Measurements from ENCODE around the gene IDS. TPM values are rescaled to one million over a fixed set of nuclear protein-coding genes. Genes with fewer than 3 reads are reported as not detected.
"Not testable (repeated sequence)": the region's sequence is repeated elsewhere in the genome, so short reads cannot be mapped to it uniquely, and the experiment has no call there.

Gene IDS
- total and polyA plus RNA-seq, 3 donors from 2014 or later = 25.3 to 38.4 (median 30.2) TPM

DNA sequence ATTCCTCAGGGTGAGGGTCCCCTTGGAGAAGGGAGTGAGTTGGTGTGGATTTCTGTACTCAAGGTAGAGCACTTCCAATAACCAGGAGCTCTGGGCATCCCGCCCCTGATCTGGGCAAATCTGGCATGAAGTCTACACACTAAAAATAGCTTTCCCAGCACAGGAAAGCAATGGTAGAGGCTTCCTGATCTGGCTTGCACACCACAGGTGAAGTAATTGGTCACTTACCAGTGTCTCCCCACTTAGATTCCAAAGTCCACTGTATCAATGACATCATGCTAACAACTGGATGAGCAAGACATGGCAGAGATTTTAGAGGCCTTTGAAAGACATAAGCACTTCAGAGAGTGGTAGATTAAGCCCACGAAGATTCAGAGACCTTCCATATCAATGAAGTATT is 17.8 kb upstream of the IDS start:
- Histone ChIP-seq H3K4me1 (no peaks in the 10 kb centered on the region), H3K36me3 (ENCODE audit: low read depth, missing control alignments) (no peaks in the 10 kb centered on the region), H3K9me3 (no peaks in the 10 kb centered on the region), H3K27ac (no peak overlapping the region), H3K27me3 (no peaks in the 10 kb centered on the region), H3K4me3 (no peak overlapping the region)
- TF ChIP-seq, protein P1, sequence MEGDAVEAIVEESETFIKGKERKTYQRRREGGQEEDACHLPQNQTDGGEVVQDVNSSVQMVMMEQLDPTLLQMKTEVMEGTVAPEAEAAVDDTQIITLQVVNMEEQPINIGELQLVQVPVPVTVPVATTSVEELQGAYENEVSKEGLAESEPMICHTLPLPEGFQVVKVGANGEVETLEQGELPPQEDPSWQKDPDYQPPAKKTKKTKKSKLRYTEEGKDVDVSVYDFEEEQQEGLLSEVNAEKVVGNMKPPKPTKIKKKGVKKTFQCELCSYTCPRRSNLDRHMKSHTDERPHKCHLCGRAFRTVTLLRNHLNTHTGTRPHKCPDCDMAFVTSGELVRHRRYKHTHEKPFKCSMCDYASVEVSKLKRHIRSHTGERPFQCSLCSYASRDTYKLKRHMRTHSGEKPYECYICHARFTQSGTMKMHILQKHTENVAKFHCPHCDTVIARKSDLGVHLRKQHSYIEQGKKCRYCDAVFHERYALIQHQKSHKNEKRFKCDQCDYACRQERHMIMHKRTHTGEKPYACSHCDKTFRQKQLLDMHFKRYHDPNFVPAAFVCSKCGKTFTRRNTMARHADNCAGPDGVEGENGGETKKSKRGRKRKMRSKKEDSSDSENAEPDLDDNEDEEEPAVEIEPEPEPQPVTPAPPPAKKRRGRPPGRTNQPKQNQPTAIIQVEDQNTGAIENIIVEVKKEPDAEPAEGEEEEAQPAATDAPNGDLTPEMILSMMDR (IDR thresholded peaks at IDR 0.05) = no peak
- TF ChIP-seq POLR2A (IDR thresholded peaks at IDR 0.05) = no peak
- 63 to 90% methylated on average over 1 to 2 of the region's 2 CpGs for WGBS, 2 donors
- no peak for DNase-seq
- intact Hi-C loops (cut with DNase I; ENCODE audit: low total_unique reads) = no loop called here

GRCh38 chrX:149521438-149521837 is 16.3 kb upstream of the IDS start:
- H3K9me3 ChIP-seq = no peaks in the 10 kb centered on the region
- intact Hi-C loops (cut with DNase I; ENCODE audit: low total_unique reads) = no loop called here
- no peaks in the 10 kb centered on the region for H3K36me3 ChIP-seq (ENCODE audit: low read depth, missing control alignments)
- H3K4me3 ChIP-seq = no peak overlapping the region
- TF ChIP-seq POLR2A (IDR thresholded peaks at IDR 0.05) = no peak
- TF ChIP-seq, protein P1 (IDR thresholded peaks at IDR 0.05) = no peak
- 68 to 70% methylated on average over 9 of the region's 9 CpGs for WGBS, 2 donors
- DNase-seq = no peak
- no peaks in the 10 kb centered on the region for H3K4me1 ChIP-seq
- H3K27me3 ChIP-seq = no peaks in the 10 kb centered on the region
- H3K27ac ChIP-seq = no peak overlapping the region

- H3K27ac ChIP-seq; intact Hi-C loops (cut with DNase I; ENCODE audit: low total_unique reads); H3K4me1 ChIP-seq; H3K4me3 ChIP-seq; H3K36me3 ChIP-seq (ENCODE audit: low read depth, missing control alignments); H3K9me3 ChIP-seq; DNase-seq; H3K27me3 ChIP-seq: not testable (repeated sequence)
- WGBS, 2 donors = 63 to 87% methylated on average over 3 of the region's 3 CpGs
These were observed 15.7 kb upstream of the IDS start for GRCh38 chrX:149520636-149521277.

GRCh38 chrX:149518236-149518635 is 13.1 kb upstream of the IDS start:
- H3K27me3 ChIP-seq = no peaks in the 10 kb centered on the region
- WGBS, 2 donors = 89 to 90% methylated on average over 7 of the region's 7 CpGs
- intact Hi-C loops (cut with DNase I; ENCODE audit: low total_unique reads) = no loop called here
- no peak for DNase-seq
- H3K9me3 ChIP-seq = no peaks in the 10 kb centered on the region
- TF ChIP-seq, protein P1 (IDR thresholded peaks at IDR 0.05) = no peak
- TF ChIP-seq POLR2A (IDR thresholded peaks at IDR 0.05) = no peak
- H3K4me1 ChIP-seq = no peaks in the 10 kb centered on the region
- no peak overlapping the region for H3K27ac ChIP-seq
- H3K36me3 ChIP-seq (ENCODE audit: low read depth, missing control alignments) = no peaks in the 10 kb centered on the region
- no peak overlapping the region for H3K4me3 ChIP-seq

GRCh38 chrX:149517308-149517707 is 12.2 kb upstream of the IDS start:
- TF ChIP-seq, protein P1 (IDR thresholded peaks at IDR 0.05) = no peak
- TF ChIP-seq POLR2A (IDR thresholded peaks at IDR 0.05) = no peak
- Histone ChIP-seq H3K27ac (no peak overlapping the region), H3K27me3 (no peaks in the 10 kb centered on the region), H3K9me3 (no peaks in the 10 kb centered on the region), H3K4me3 (no peak overlapping the region), H3K4me1 (no peaks in the 10 kb centered on the region), H3K36me3 (ENCODE audit: low read depth, missing control alignments) (no peaks in the 10 kb centered on the region)
- WGBS, 2 donors = 100% methylated on average over 1 of the region's 1 CpG
- intact Hi-C loops (cut with DNase I; ENCODE audit: low total_unique reads) = no loop called here
- no peak for DNase-seq

Data from testis (tissue), 3 donors.